ENCODE measurements around the gene FIS1.
"Not testable (repeated sequence)": the region's sequence is repeated elsewhere in the genome, so short reads cannot be mapped to it uniquely, and the experiment has no call there.

FIS1 gene

GRCh38 chr7:101264102-101264706 lies 19.3 kb upstream of the FIS1 start:
- in situ Hi-C loops (cut with MboI; ENCODE audit: low sequenced_read_pairs), result not testable (repeated sequence)

GRCh38 chr7:101258243-101258731 lies 13.4 kb upstream of the FIS1 start:
- in situ Hi-C loops (cut with MboI; ENCODE audit: low sequenced_read_pairs), result no loop called here

DNA sequence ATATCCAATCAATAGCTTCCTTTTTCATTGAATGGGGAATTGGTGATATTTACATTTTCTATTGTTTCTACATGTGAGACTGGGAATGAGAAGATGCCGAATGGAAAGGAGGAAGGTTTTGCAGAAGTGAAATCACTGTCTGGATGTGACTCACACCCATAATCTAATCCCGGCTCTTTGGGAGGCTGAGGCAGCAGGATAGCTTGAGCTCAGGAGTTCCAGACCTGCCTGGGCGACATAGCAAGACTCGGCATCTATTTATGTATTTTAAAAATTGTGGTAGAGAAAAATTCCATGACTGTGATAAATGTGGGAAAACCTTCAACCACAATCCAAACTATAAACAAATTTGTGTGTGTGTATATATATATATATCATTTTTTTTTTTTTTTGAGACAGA lies 10.9 kb upstream of the FIS1 start:
- in situ Hi-C loops (cut with MboI; ENCODE audit: low sequenced_read_pairs), result no loop called here

- in situ Hi-C loops (cut with MboI; ENCODE audit: low sequenced_read_pairs), result not testable (repeated sequence)
Measured at GRCh38 chr7:101253199-101253598, 8.3 kb upstream of the FIS1 start.

GRCh38 chr7:101251871-101252659 lies 7.2 kb upstream of the FIS1 start:
- in situ Hi-C loops (cut with MboI; ENCODE audit: low sequenced_read_pairs), result no loop called here

GRCh38 chr7:101250324-101250723 lies 5.4 kb upstream of the FIS1 start:
- in situ Hi-C loops (cut with MboI; ENCODE audit: low sequenced_read_pairs), result no loop called here

DNA sequence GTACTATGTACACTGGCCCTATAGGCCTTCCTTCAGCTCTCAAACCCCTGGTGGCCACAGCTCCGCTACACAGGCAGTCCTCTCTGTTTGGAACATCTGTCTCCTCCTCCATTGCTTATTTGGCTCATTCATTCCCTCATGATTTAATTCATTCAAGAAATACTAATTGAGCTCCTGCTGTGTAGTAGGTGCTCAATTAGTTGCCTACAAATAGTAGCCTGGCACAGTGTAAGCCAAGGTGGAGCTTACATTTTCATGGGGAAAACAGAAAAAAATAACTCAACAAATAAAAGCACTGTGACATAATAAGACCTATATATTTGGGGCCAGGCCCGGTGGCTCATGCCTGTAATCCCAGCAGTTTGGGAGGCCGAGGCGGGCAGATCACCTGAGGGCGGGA lies 3.4 kb upstream of the FIS1 start:
- in situ Hi-C loops (cut with MboI; ENCODE audit: low sequenced_read_pairs), result no loop called here

DNA sequence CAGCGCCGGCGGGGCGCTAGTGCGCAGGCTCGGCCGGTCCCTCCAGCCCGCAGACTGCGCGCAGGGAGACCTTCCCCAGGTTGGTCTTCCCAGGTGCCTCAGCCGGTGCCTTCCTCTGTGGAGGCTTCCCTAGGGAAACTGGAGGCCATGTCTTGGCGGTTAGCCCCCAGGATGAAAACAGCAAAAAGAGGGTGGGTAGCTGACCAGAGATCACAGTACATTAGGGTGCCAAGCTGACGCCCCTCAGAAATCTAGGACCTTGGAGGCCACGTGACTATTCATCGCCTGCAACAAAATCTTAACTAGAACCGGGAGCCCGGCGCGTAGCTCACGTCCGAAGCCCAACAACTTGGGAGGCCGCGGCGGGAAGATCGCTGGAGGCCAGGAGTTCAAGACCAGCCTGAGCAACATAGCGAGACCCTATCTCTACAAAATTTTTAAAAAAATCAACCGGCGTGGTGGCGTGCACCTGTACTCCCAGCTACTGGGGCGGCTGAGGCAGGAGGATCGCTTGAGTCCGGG lies 327 bp upstream of the FIS1 start:
- in situ Hi-C loops (cut with MboI; ENCODE audit: low sequenced_read_pairs), result no loop called here

DNA sequence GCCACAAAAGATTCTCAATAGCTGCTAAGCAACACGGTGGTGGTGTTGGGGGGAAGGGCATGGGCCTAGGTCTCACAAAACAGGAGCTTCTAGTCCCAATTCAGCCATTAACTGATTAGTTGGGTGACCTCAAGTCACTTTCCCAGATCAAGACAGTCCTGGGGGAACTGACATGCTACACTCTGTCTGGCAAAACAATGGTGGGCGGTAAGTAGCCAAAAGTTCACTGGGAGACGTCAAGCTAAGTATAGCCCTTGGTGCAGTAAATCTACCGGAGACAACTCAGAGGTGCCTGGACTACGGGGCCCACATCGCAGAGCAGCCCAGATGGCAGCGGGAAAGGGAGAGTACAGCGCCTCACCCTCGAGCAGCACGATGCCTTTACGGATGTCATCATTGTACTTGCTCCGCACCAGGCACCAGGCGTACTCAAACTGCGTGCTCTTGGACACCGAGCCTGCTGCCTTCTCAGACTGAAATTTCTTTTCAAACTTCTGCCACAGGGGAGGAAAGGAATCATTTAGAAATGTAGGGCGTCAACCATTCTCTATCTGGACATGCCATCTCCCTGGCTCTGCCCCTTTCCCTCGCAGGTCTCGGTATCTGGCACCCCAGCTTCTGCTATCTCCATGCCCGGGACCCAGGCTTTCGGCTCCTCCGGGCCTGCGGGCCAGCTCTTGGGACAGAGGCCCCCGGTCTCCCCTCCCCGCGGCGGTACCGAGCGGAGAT lies 1.1 kb downstream of the FIS1 start:
- in situ Hi-C loops (cut with MboI; ENCODE audit: low sequenced_read_pairs), result no loop called here

DNA sequence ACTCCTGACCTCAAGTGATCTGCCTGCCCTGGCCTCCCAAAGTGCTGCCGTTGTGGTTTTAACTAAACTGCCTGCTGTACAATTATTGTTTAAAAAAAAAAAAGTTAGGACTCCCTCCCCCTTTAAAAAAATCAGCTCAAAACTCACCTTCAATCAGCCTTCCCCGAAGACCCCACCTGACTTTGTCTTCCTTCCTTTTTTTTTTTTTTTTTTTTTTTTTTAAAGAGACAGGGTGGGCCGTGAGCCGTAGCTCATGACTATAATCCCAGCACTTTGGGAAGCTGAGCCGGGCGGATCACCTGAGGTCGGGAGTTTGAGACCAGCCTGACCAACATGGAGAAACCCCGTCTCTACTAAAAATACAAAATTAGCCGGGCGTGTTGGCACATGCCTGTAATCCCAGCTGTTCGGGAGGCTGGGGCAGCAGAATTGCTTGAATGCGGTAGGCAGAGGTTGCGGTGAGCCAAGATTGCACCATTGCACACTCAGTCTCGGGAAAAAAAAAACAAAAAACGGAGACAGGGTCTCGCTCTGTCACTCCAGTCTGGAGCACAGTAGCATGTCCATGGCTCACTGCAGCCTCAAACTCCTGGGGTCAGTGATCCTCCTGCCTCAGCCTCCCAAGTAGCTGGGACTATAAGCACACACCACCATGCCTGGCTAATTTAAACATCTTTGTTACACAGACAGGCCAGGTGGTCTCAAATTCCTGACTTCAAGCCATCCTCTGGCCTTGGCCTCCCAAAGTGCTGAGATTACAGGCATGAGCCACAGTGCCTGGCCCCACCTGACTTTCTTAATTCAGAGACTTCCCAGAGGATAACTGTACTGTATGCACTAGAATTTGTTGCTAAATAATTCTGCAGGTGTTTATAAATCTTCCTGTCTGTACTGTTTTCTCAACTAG lies 3.2 kb downstream of the FIS1 start:
- in situ Hi-C loops (cut with MboI; ENCODE audit: low sequenced_read_pairs), result no loop called here

DNA sequence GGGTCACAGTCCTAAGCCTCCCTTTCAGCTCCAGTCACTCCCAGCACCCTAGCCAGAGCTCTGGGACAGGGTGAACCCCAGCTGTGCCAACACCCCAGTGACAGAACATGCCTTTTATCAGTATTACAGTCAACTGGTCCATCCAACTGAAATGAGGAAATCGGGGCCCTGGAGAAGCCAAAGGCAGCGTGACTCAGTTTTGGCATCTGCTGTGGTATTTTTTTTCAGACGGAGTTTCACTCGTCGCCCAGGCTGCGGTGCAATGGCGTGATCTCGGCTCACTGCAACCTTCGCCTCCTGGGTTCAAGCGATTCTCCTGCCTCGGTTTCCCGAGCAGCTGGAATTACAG lies 3.9 kb downstream of the FIS1 start:
- in situ Hi-C loops (cut with MboI; ENCODE audit: low sequenced_read_pairs), result no loop called here

DNA sequence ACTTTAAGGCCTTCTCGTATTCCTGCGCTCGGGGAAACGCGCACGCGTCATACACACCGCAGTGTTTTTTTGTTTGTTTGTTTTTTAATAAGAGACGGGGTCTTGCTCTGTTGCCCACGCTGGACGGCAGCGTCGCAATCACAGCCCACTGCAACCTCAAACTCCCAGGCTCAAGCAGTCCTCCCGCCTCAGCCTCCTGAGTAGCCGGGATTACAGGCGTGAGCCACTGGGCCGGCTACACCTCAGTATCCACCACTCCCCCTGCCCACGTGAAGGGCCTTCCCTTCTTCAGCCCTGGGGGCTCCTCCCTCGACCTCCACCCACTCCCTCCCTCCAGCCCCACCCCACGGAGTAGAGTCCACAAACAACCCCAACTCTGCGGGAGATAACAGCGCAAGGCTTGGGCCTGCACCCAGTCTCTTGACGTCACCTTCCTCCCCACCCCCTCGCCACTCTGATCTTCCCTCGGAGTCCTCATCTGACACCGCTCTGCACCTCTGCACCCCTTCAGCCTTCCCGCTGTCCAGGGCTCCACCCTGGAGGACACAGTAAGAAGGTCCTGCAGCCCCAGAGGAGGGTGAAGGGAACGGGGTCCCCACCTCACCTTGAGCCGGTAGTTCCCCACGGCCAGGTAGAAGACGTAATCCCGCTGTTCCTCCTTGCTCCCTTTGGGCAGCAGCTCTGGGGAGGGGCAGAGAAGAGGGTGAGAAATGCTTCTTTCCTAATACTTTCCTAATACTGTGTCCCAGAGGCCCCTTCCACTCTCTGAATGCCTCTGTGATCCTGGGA lies 4.5 kb downstream of the FIS1 start:
- in situ Hi-C loops (cut with MboI; ENCODE audit: low sequenced_read_pairs), result no loop called here

GRCh38 chr7:101239951-101240220 lies 5.0 kb downstream of the FIS1 start:
- in situ Hi-C loops (cut with MboI; ENCODE audit: low sequenced_read_pairs), result no loop called here

GRCh38 chr7:101239191-101239950 lies 5.5 kb downstream of the FIS1 start:
- in situ Hi-C loops (cut with MboI; ENCODE audit: low sequenced_read_pairs), result no loop called here

GRCh38 chr7:101238226-101239182 lies 6.4 kb downstream of the FIS1 start:
- in situ Hi-C loops (cut with MboI; ENCODE audit: low sequenced_read_pairs), result no loop called here

GRCh38 chr7:101237206-101238067 lies 7.4 kb downstream of the FIS1 start, which contains the start of gene CLDN15:
Gene CLDN15 (minus strand): TSS chr7:101237802. CDS start chr7:101237581, 221 bp downstream.
- in situ Hi-C loops (cut with MboI; ENCODE audit: low sequenced_read_pairs), result no loop called here

DNA sequence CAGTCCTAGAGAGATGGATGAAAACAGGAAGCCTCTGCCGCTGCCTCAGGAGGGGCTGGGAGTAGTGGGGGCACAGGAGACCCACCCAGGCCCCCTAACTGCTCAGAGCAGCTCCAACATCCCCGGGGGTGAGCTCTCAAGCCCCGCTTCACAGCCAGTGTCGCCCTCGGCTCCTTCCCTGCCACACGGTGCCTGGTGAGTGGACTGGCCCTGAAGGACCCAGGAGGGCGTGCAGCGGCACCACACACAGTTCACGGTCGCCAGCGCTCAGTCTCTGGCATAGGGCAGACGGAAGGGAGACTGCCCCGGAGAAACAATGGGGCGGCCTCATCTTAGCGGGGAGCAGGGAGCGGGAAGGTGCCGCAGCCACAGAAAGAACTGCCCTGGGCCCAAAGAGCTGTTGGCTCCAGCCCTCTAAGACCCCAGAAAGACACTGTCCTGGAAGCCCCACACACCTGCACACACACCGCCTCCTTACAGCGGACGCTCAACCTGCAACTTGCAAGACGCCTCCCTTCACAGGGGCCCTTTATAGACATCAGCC lies 8.5 kb downstream of the FIS1 start:
- in situ Hi-C loops (cut with MboI; ENCODE audit: low sequenced_read_pairs), result no loop called here

Data from HL-60/S4 treated with retinoic acid at 250 ng/mL for 4 days and 3 days (cell line).